ENCODE measurements around the gene ZNF106. TPM values are rescaled to one million over a fixed set of nuclear protein-coding genes. Genes with fewer than 3 reads are reported as not detected.

The ZNF106 gene
- total and polyA plus RNA-seq, 7 donors, result 10.9 to 107 (median 69.4) TPM

- Histone ChIP-seq H3K27ac (no peak overlapping the region), H3K36me3 (peaks cover 0 to 6% (median 0%) of the 10 kb centered on the region in 4 donors), H3K4me1 (no peaks in the 10 kb centered on the region), H3K4me3 (no peak overlapping the region), H3K9me3 (no peaks in the 10 kb centered on the region), H3K27me3 (no peaks in the 10 kb centered on the region)
- no peak for DNase-seq
- intact Hi-C loops (cut with DNase I), result no loop called here
- TF ChIP-seq POLR2A (IDR thresholded peaks at IDR 0.05) (no peak), POLR2AphosphoS5 (IDR thresholded peaks at IDR 0.05) (no peak), EP300 (IDR thresholded peaks at IDR 0.05) (no peak), CTCF (IDR thresholded peaks at IDR 0.05) (no peak)
- WGBS, 2 donors, result 24 to 70% methylated on average over 1 of the region's 1 CpG
These were observed 95.1 kb downstream of the ZNF106 start for GRCh38 chr15:42395838-42396237.

- no peak for DNase-seq
- H3K4me3 ChIP-seq, result no peak overlapping the region
- no peak for TF ChIP-seq EP300 (IDR thresholded peaks at IDR 0.05)
- no peak for TF ChIP-seq POLR2A (IDR thresholded peaks at IDR 0.05)
- TF ChIP-seq CTCF (IDR thresholded peaks at IDR 0.05), result no peak
- no peak for TF ChIP-seq POLR2AphosphoS5 (IDR thresholded peaks at IDR 0.05)
- H3K27me3 ChIP-seq, result no peaks in the 10 kb centered on the region
- H3K27ac ChIP-seq, result no peak overlapping the region
- intact Hi-C loops (cut with DNase I), result no loop called here
- no peaks in the 10 kb centered on the region for H3K9me3 ChIP-seq
- 88 to 90% methylated on average over 13 of the region's 13 CpGs for WGBS, 2 donors
- H3K36me3 ChIP-seq, result no peaks in the 10 kb centered on the region
- H3K4me1 ChIP-seq, result no peaks in the 10 kb centered on the region
These were observed 96.8 kb downstream of the ZNF106 start for GRCh38 chr15:42394106-42394505.

GRCh38 chr15:42392309-42393024, 98.5 kb downstream of the ZNF106 start:
- no peak overlapping the region for H3K4me3 ChIP-seq
- H3K9me3 ChIP-seq, result no peaks in the 10 kb centered on the region
- no peak for DNase-seq
- no peak for TF ChIP-seq EP300 (IDR thresholded peaks at IDR 0.05)
- no peak for TF ChIP-seq POLR2A (IDR thresholded peaks at IDR 0.05)
- no peak for TF ChIP-seq POLR2AphosphoS5 (IDR thresholded peaks at IDR 0.05)
- TF ChIP-seq CTCF (IDR thresholded peaks at IDR 0.05), result no peak
- WGBS, 2 donors, result 17 to 75% methylated on average over 11 of the region's 11 CpGs
- H3K4me1 ChIP-seq, result no peaks in the 10 kb centered on the region
- intact Hi-C loops (cut with DNase I), result no loop called here
- H3K27me3 ChIP-seq, result no peaks in the 10 kb centered on the region
- H3K36me3 ChIP-seq, result no peaks in the 10 kb centered on the region
- H3K27ac ChIP-seq, result no peak overlapping the region

- H3K27ac ChIP-seq, result no peak overlapping the region
- no peaks in the 10 kb centered on the region for H3K4me1 ChIP-seq
- H3K36me3 ChIP-seq, result no peaks in the 10 kb centered on the region
- H3K27me3 ChIP-seq, result no peaks in the 10 kb centered on the region
- no peak overlapping the region for H3K4me3 ChIP-seq
- TF ChIP-seq POLR2AphosphoS5 (IDR thresholded peaks at IDR 0.05) (no peak), CTCF (IDR thresholded peaks at IDR 0.05) (no peak), POLR2A (IDR thresholded peaks at IDR 0.05) (no peak), EP300 (IDR thresholded peaks at IDR 0.05) (no peak)
- intact Hi-C loops (cut with DNase I), result no loop called here
- no peaks in the 10 kb centered on the region for H3K9me3 ChIP-seq
- 77 to 90% methylated on average over 8 of the region's 8 CpGs for whole genome bisulfite sequencing, 2 donors
- DNase-seq, result no peak
These were observed 103.3 kb downstream of the ZNF106 start for GRCh38 chr15:42387603-42388002.

Measured in sigmoid colon (tissue), 7 donors.